ENCODE measurements around the gene THOC7.

GRCh38 chr3:63910891-63911290 is 47.3 kb upstream of the THOC7 start:
- no peak for TF ChIP-seq USF2 (IDR thresholded peaks at IDR 0.05; ENCODE audit: low read depth, low read length)
- TF ChIP-seq CEBPB (IDR thresholded peaks at IDR 0.05; ENCODE audit: low read depth, low read length) = no peak
- no peak for TF ChIP-seq BHLHE40 (IDR thresholded peaks at IDR 0.05; ENCODE audit: low read depth, low read length)
- TF ChIP-seq CTCF (conservative IDR thresholded peaks at IDR 0.05; ENCODE audit: low read depth, low read length) = no peak
- TF ChIP-seq MAZ (IDR thresholded peaks at IDR 0.05; ENCODE audit: borderline replicate concordance, low read depth, low read length) = no peak
- no peak for TF ChIP-seq SMC3 (IDR thresholded peaks at IDR 0.05; ENCODE audit: low read depth, low read length)
